Spinal cord (tissue), 10 donors: ENCODE results near the gene ATP9A. TPM values are rescaled to one million over a fixed set of nuclear protein-coding genes. Genes with fewer than 3 reads are reported as not detected.
"Not testable (repeated sequence)": the region's sequence is repeated elsewhere in the genome, so short reads cannot be mapped to it uniquely, and the experiment has no call there.

Experiments
- DNase-seq, 6 donors: peaks; one replicate each; pipeline versions ENCODE4 v3.0.0 to v3.0.0-alpha.2; 2013 to 2015; ENCODE audit warnings: low spot score in 6 of 6, low read depth in 4 of 6
- H3K27ac ChIP-seq: one replicate; pipeline ENCODE4 v1.5.1; 2013; ENCODE audit warnings: low read depth, low read length, control low read depth
- H3K27me3 ChIP-seq: one replicate; pipeline ENCODE4 v1.6.1; 2013; ENCODE audit warnings: low read length; ENCODE audit not compliant: control insufficient read depth, insufficient read depth
- H3K36me3 ChIP-seq: one replicate; pipeline ENCODE4 v1.6.1; 2013; ENCODE audit warnings: low read length; ENCODE audit not compliant: control insufficient read depth, insufficient read depth
- H3K4me1 ChIP-seq: one replicate; pipeline ENCODE4 v1.6.1; 2013; ENCODE audit warnings: low read length; ENCODE audit not compliant: control insufficient read depth, insufficient read depth
- H3K4me3 ChIP-seq: one replicate; pipeline ENCODE4 v1.5.1; 2013; ENCODE audit warnings: low read depth, low read length, control low read depth
- H3K9me3 ChIP-seq: one replicate; pipeline ENCODE4 v1.6.1; 2013; ENCODE audit warnings: low read length; ENCODE audit not compliant: control insufficient read depth, insufficient read depth
- WGBS: methylation state at CpG from one replicate; pipeline ENCODE4 v1.1.5; 2013; ENCODE audit warnings: missing lambda C conversion rate; ENCODE audit not compliant: insufficient coverage; 5-methylcytosine and 5-hydroxymethylcytosine counted together
- polyA plus RNA-seq, 2 donors: library from polyadenylated mRNA; unstranded; fragments of 120-200 nt; gene quantifications; one replicate each; pipeline ENCODE4 v1.2.1, GENCODE V29; 2013; ENCODE audit not compliant: insufficient read length in 2 of 2
- total RNA-seq, 2 donors: library from RNA; depleted of rRNA in 1 of 2; stranded (reverse); fragments of 120-200 nt in 1 of 2; fragments of >200 nt in 1 of 2; gene quantifications; one replicate each; pipeline versions ENCODE4 v1.2.3 to v1.2.4, GENCODE V29; 2013 to 2014
- donor health status: healthy.

The ATP9A gene
- total and polyA plus RNA-seq, 4 donors, result 77.3 to 187 (median 169) TPM

- H3K4me3 ChIP-seq, result no peak overlapping the region
- DNase-seq, result no peak
- no peaks in the 10 kb centered on the region for H3K27me3 ChIP-seq
- 94% methylated on average over 4 of the region's 6 CpGs for WGBS
- peaks cover 34% of the 10 kb centered on the region for H3K36me3 ChIP-seq
- no peaks in the 10 kb centered on the region for H3K4me1 ChIP-seq
- no peak overlapping the region for H3K27ac ChIP-seq
- no peaks in the 10 kb centered on the region for H3K9me3 ChIP-seq
These were observed 115.0 kb downstream of the ATP9A start for GRCh38 chr20:51653226-51653625.

DNA sequence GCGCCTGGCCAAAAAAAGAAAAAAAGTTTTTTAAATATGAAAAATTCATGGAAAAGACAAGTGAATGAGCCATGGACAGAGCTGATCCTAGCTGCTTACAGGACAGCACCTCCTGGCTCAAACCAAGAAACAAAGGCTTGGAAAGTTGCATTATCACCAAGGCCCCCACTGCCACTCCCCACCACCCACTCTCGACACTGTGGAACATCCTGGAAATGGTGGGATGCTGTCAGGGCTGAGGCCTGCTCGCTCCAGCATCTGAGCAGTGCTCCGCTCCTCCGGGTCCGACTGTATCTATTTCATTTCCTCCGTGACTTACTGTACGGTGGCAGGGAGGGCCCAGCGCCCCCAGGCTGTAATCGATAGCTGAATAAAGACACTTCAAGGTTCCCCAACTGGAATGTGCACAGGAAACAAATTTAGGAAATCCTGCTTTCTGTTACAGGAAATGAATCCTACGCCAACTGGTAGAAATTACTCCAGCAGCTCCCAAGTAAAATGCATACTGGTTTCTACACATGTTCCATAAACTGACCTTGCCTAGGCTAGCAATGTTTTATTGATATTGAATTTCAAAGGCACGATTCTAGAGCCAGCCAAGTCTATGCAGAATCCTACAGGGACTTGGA, 116.2 kb downstream of the ATP9A start:
- H3K4me3 ChIP-seq, result no peak overlapping the region
- H3K4me1 ChIP-seq, result no peaks in the 10 kb centered on the region
- H3K36me3 ChIP-seq, result peaks cover 22% of the 10 kb centered on the region
- H3K27me3 ChIP-seq, result no peaks in the 10 kb centered on the region
- no peak overlapping the region for H3K27ac ChIP-seq
- no peaks in the 10 kb centered on the region for H3K9me3 ChIP-seq
- WGBS, result 69% methylated on average over 10 of the region's 12 CpGs
- DNase-seq, result peak in 2 of 6 donors; percentile 17 to 26

DNA sequence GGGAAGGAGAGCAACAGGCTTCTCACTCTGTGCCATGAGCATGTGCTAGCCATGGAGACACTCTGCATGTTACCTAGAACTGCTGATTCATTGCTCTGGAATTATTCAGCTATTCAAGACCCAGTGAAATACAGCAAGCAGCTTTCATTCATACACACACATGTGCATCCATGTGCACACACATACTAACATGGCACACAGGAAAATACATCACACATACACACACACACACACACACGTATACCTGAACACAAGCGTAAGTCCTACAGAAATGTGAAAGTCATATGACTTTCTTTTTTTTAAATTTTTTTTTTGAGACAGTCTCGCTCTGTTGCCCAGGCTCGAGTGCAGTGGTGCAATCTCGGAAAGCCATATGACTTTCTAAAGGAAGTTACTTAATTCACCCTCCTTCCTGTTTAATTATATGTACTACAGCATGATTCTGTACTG, 117.5 kb downstream of the ATP9A start:
- no peak overlapping the region for H3K4me3 ChIP-seq
- no peaks in the 10 kb centered on the region for H3K9me3 ChIP-seq
- DNase-seq, result no peak
- H3K4me1 ChIP-seq, result no peaks in the 10 kb centered on the region
- H3K27me3 ChIP-seq, result no peaks in the 10 kb centered on the region
- H3K27ac ChIP-seq, result no peak overlapping the region
- peaks cover 17% of the 10 kb centered on the region for H3K36me3 ChIP-seq
- no CpG with 5 or more reads among the region's 5 CpGs for WGBS

DNA sequence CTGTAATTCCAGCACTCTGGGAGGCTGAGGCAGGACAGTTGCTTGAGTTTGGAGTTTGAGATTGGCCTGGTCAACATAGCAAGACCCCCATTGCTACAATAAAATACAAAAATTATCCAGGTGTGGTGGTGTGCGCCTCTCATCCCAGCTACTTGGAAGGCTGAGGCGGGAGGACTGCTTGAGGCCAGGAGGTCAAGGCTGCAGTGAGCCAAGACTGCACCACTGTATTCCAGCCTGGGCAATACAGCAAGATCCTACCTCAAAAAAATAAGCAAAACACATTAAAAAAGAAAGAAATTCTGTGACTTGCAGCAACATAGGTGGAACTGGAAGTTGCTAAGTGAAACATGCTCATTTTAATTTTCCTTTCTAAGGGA, 119.6 kb downstream of the ATP9A start:
- no peak for DNase-seq
- H3K36me3 ChIP-seq, result peaks cover 17% of the 10 kb centered on the region
- H3K27me3 ChIP-seq, result no peaks in the 10 kb centered on the region
- no peaks in the 10 kb centered on the region for H3K9me3 ChIP-seq
- H3K27ac ChIP-seq, result no peak overlapping the region
- H3K4me3 ChIP-seq, result no peak overlapping the region
- WGBS, result 100% methylated on average over 2 of the region's 2 CpGs
- no peaks in the 10 kb centered on the region for H3K4me1 ChIP-seq

GRCh38 chr20:51647674-51648570, 120.3 kb downstream of the ATP9A start:
- no peak for DNase-seq
- peaks cover 17% of the 10 kb centered on the region for H3K36me3 ChIP-seq
- H3K4me3 ChIP-seq, result no peak overlapping the region
- 44% methylated on average over 14 of the region's 17 CpGs for WGBS
- H3K4me1 ChIP-seq, result no peaks in the 10 kb centered on the region
- no peaks in the 10 kb centered on the region for H3K27me3 ChIP-seq
- H3K27ac ChIP-seq, result no peak overlapping the region
- no peaks in the 10 kb centered on the region for H3K9me3 ChIP-seq

DNA sequence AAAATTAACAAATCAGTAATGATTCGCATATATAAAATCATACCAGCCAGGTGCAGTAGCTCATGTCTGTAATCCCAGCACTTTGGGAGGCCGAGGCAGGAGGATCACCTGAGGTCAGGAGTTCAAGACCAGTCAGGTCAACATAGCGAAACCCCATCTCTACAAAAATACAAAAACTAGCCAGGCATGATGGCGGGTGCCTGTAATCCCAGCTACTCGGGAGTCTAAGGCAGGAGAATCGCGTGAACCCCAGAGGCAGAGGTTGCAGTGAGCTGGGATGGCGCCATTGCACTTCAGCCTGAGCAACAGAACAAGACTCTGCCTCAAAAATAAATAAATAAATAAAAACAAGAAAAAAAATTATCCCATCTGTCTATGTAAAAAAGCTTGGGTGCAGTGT, 124.4 kb downstream of the ATP9A start:
- DNase-seq, H3K9me3 ChIP-seq, H3K27ac ChIP-seq, H3K4me1 ChIP-seq, H3K27me3 ChIP-seq, H3K4me3 ChIP-seq: not testable (repeated sequence)
- WGBS, result 94% methylated on average over 2 of the region's 8 CpGs
- peaks cover 21% of the 10 kb centered on the region for H3K36me3 ChIP-seq

- no peak for DNase-seq
- WGBS, result no CpG with 5 or more reads among the region's 2 CpGs
- H3K27me3 ChIP-seq, result no peaks in the 10 kb centered on the region
- no peak overlapping the region for H3K4me3 ChIP-seq
- peaks cover 19% of the 10 kb centered on the region for H3K36me3 ChIP-seq
- no peaks in the 10 kb centered on the region for H3K9me3 ChIP-seq
- no peaks in the 10 kb centered on the region for H3K4me1 ChIP-seq
- no peak overlapping the region for H3K27ac ChIP-seq
These were observed 124.8 kb downstream of the ATP9A start for GRCh38 chr20:51643390-51643789.

- Histone ChIP-seq H3K27me3 (no peaks in the 10 kb centered on the region), H3K36me3 (peaks cover 20% of the 10 kb centered on the region), H3K27ac (no peak overlapping the region), H3K4me1 (no peaks in the 10 kb centered on the region), H3K4me3 (no peak overlapping the region), H3K9me3 (no peaks in the 10 kb centered on the region)
- WGBS, result no CpG with 5 or more reads among the region's 4 CpGs
- peak in 1 of 6 donors; percentile 36 for DNase-seq
These were observed 126.3 kb downstream of the ATP9A start for GRCh38 chr20:51641866-51642265.

GRCh38 chr20:51640743-51641142, 127.4 kb downstream of the ATP9A start:
- Histone ChIP-seq H3K4me1 (no peaks in the 10 kb centered on the region), H3K4me3 (no peak overlapping the region), H3K9me3 (no peaks in the 10 kb centered on the region), H3K36me3 (peaks cover 28% of the 10 kb centered on the region), H3K27me3 (no peaks in the 10 kb centered on the region), H3K27ac (no peak overlapping the region)
- no peak for DNase-seq
- 100% methylated on average over 2 of the region's 3 CpGs for whole genome bisulfite sequencing
